Right ventricle myocardium superior (tissue), 1 donor: ENCODE measurements around the gene PPP1R1C. TPM values are rescaled to one million over a fixed set of nuclear protein-coding genes. Genes with fewer than 3 reads are reported as not detected.
"Not testable (repeated sequence)": the region's sequence is repeated elsewhere in the genome, so short reads cannot be mapped to it uniquely, and the experiment has no call there.

Source experiments
- ATAC-seq: fragments of 200-7000 bp; cut with Tn5 transposase; one replicate; pipeline ENCODE4 v1.9.1; 2020; ENCODE audit warnings: mild to moderate bottlenecking; ENCODE audit not compliant: poor library complexity
- DNase-seq: peaks from one replicate; pipeline ENCODE4 v3.0.0-alpha.2; 2020
- intact Hi-C: fragments of 100-400 bp; cut with DNase I; formaldehyde crosslinking; loops from one replicate; pipeline ENCODE4 v1.11.2; 2022
- total RNA-seq: library from RNA; stranded (reverse); fragmentation: NEBNext Ultra II Directional; extraction: Animal tissue kit (Norgen Biotek cat#: 25700); gene quantifications from one replicate; pipeline ENCODE4 v1.2.1, GENCODE V29; 2021
- donor health status: DM: no; HTN: yes; CAD: no; lungs with severe emphysema.

The PPP1R1C gene
- total RNA-seq, 1 donor from 2014 or later = 21.4 TPM

GRCh38 chr2:181961167-181961566 is 24.5 kb upstream of the PPP1R1C start:
- intact Hi-C loops, ATAC-seq: not testable (repeated sequence)
- peak; percentile 40 for DNase-seq

GRCh38 chr2:181962142-181962541 is 23.5 kb upstream of the PPP1R1C start:
- DNase-seq = no peak
- no peak for ATAC-seq
- intact Hi-C loops = no loop called here

GRCh38 chr2:181970160-181970794 is 15.4 kb upstream of the PPP1R1C start:
- ATAC-seq = no peak
- intact Hi-C loops = loop anchor here (10.0 kb wide), 1 partner anchor 105 kb away; no protein-coding TSS in a partner anchor
- no peak for DNase-seq

GRCh38 chr2:181971032-181971431 is 14.6 kb upstream of the PPP1R1C start:
- intact Hi-C loops = loop anchor here (10.0 kb wide), 1 partner anchor 104 kb away; no protein-coding TSS in a partner anchor
- ATAC-seq = no peak

GRCh38 chr2:181972431-181973170 is 13.1 kb upstream of the PPP1R1C start:
- intact Hi-C loops = loop anchor here (10.0 kb wide), 1 partner anchor 102 kb away; no protein-coding TSS in a partner anchor
- ATAC-seq = no peak

More at GRCh38 chr2:181971032-181971431, 14.6 kb upstream of the PPP1R1C start:
- DNase-seq = no peak

GRCh38 chr2:181973171-181973783 is 12.4 kb upstream of the PPP1R1C start:
- ATAC-seq (no peak), DNase-seq (no peak)
- intact Hi-C loops = loop anchor here (10.0 kb wide), 1 partner anchor 102 kb away; no protein-coding TSS in a partner anchor

More at GRCh38 chr2:181972431-181973170, 13.1 kb upstream of the PPP1R1C start:
- DNase-seq = no peak

GRCh38 chr2:181977661-181978350 is 7.8 kb upstream of the PPP1R1C start:
- DNase-seq = no peak
- intact Hi-C loops = loop anchor here (10.0 kb wide), 1 partner anchor 97 kb away; no protein-coding TSS in a partner anchor
- no peak for ATAC-seq

GRCh38 chr2:181978351-181979150 is 7.1 kb upstream of the PPP1R1C start:
- no peak for ATAC-seq
- no peak for DNase-seq
- intact Hi-C loops = loop anchor here (10.0 kb wide), 1 partner anchor 96 kb away; no protein-coding TSS in a partner anchor

GRCh38 chr2:181984060-181984459 is 1.6 kb upstream of the PPP1R1C start:
- intact Hi-C loops = loop anchor here (10.0 kb wide), 1 partner anchor 71 kb away; no protein-coding TSS in a partner anchor
- no peak for ATAC-seq
- no peak for DNase-seq

- intact Hi-C loops = loop anchor here (10.0 kb wide), 1 partner anchor 70 kb away; no protein-coding TSS in a partner anchor
Observed at GRCh38 chr2:181984814-181985631, 630 bp upstream of the PPP1R1C start.

GRCh38 chr2:181988154-181988924 is 2.7 kb downstream of the PPP1R1C start:
- intact Hi-C loops = loop anchor here (10.0 kb wide), 1 partner anchor 66 kb away; no protein-coding TSS in a partner anchor
- DNase-seq = no peak
- ATAC-seq = peak; percentile 42

More at GRCh38 chr2:181984814-181985631, 630 bp upstream of the PPP1R1C start:
- DNase-seq (no peak), ATAC-seq (peak; percentile 72)

GRCh38 chr2:181989099-181989498 is 3.4 kb downstream of the PPP1R1C start:
- ATAC-seq (peak; percentile 62), DNase-seq (no peak)
- intact Hi-C loops = loop anchor here (10.0 kb wide), 1 partner anchor 66 kb away; no protein-coding TSS in a partner anchor

- ATAC-seq (no peak), DNase-seq (no peak)
- intact Hi-C loops = no loop called here
Observed at GRCh38 chr2:181991171-181991885, 5.7 kb downstream of the PPP1R1C start.

- intact Hi-C loops = no loop called here
- no peak for ATAC-seq
Observed at GRCh38 chr2:181992776-181993175, 7.1 kb downstream of the PPP1R1C start.

GRCh38 chr2:181995289-181995688 is 9.6 kb downstream of the PPP1R1C start:
- intact Hi-C loops = no loop called here
- DNase-seq (no peak), ATAC-seq (no peak)

More at GRCh38 chr2:181992776-181993175, 7.1 kb downstream of the PPP1R1C start:
- DNase-seq = no peak
